ENCODE measurements around the gene DNM2.
"Not testable (repeated sequence)": the region's sequence is repeated elsewhere in the genome, so short reads cannot be mapped to it uniquely, and the experiment has no call there.

DNM2 gene

GRCh38 chr19:10839114-10840050 is 121.5 kb downstream of the DNM2 start:
- no peak for FAIRE-seq

DNA sequence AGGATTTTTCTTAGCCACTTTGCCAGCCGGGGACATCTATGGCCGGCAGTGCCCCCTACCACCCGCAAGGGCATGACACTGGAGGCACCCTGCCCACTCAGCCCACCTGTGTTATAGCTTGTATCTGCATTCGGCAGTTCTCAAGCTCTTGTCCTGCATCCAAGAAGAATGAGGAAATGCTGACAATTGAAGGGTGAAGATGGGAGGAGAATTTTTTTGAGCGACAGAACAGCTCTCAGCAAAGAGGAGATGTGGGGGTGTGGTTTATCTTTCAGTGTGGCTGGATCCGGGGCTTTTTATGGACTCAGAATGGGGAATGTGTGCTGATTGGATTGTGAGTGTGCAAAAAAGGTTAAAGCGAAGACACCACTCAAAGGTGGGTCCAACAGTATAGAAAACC is 124.9 kb downstream of the DNM2 start:
- no peak for FAIRE-seq

DNA sequence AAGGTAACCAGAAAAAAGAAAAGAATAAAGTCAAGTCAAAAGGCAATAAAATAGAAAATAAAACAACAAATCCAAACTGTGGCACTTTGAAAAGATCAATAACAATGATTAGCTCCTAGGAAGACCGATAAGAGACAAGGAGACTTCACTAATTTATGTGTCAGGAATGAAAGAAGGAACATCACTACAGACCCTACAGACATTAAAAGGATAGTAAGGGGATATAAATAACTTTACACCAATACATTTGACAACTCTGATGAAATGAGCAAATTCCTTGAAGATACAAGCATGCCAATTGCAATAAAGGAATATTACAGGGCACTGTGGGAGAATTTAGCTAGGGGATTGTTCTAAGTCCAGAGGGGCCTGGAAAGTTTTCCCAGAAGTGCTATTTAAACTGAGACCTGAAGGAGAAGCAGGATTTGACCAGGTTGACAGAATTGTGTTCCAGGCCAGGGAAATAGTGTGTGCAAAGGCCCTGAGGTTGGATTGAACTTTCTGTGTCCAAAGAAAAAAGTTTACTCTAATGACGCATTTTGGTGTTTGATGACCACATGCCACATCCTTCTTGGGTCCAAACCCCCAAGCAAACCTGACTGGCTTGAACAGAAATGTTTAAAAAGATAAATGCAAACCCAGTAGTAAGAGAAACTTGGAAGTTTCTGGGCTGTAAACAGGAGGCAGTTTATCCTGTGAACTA is 128.8 kb downstream of the DNM2 start:
- no peak for FAIRE-seq

DNA sequence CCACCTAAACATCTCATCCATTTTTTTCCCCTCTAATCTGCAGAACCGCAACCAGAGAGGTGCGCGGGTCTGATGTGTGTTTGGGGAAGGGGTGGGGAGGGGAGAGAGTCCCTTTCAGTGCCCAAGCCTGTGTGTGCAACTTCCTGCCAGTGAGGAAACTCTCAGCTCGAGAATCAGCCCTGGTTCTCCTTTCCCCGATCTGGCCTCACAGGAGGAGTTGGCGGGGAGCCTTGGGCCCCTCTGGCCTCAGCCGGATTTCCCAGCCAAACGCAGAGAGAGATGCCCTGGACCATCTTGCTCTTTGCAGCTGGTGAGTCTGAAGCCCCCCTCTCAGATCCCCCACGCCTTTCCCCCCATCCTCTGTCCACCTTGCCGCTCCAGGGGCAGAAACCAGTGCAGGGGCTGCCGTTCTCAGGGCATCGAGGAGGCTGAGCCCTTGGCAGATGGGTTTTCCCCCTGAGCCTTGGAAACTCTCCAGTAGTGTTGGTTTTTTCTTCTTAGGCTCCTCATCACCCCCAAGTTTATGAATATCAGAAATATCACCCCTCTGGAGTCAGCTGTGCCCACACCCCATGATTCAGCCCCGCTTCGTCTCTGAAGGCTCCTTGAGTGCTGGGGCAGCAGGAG is 130.5 kb downstream of the DNM2 start, which contains the start of gene C19orf38:
TSS of gene C19orf38 (plus strand) at position 186 of the 627 bp plus-strand sequence. CDS start at position 280, 94 bp downstream.
- FAIRE-seq = no peak

DNA sequence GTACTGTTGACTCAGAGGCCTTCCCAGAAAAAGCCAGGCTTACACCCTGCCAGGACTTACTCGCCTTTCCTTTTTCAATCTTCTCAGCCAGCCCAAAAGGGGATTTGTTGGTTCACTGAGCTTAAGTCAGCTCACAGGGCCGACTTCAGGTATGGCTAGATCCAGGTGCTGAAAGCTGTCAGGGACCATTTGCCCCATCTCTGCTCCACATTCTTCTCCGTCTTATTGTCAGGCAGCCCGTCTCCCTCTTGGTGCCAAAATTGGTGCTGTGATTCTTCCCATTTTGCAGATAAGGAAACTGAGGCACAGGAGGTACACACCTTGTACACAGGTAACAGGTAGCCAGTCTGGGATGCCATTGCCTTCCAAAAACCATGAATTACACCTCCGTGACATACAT is 132.8 kb downstream of the DNM2 start:
- FAIRE-seq = no peak

DNA sequence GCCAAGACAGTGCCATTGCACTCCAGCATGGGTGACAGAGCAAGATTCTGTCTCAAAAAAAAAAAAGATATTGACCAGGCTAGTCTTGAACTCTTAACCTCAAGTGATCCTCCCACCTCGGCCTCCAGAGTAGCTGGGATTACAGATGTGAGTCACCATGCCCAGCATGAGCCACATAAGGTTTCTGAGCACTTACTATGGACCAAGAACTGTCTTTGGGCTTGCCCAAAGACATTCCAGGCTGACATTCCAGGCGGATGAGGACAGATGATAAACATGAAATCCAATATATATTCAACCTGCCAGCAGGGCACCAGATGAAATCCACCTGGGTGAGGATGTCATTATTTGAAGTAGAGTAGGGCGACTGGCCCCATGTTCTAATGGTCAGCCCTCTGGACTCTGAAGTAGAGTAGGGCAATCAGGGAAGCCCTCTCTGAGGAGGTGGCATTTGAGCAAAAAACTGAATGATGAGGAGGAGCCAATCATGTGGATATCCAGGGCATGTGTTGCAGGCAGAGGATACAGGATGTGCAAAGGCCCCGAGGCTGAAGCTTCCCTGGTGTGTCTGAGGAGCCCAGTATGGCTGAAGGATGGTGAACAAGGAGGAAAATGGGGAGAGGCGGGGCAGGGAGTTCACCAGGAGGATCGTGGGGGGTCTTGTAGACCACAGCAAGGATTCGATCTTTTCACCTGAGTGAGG is 134.4 kb downstream of the DNM2 start:
- FAIRE-seq = no peak

DNA sequence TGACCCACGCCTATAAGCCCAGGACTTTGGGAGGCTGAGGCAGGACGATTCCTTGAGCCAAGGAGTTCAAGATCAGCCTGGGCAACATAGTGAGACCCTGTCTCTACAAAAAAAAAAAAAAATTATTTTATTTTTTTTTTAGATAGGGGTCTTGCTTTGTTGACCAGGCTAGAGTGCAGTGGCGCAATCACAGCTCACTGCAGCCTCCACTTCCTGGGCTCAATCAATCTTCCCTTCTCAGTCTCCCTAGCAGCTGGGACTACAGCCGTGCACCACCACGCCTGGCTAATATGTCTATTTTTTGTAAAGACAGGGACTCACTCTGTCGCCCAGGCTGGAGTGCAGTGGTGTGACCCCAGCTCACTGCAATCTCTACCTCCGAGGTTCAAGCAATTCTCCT is 135.1 kb downstream of the DNM2 start:
- FAIRE-seq = no peak

DNA sequence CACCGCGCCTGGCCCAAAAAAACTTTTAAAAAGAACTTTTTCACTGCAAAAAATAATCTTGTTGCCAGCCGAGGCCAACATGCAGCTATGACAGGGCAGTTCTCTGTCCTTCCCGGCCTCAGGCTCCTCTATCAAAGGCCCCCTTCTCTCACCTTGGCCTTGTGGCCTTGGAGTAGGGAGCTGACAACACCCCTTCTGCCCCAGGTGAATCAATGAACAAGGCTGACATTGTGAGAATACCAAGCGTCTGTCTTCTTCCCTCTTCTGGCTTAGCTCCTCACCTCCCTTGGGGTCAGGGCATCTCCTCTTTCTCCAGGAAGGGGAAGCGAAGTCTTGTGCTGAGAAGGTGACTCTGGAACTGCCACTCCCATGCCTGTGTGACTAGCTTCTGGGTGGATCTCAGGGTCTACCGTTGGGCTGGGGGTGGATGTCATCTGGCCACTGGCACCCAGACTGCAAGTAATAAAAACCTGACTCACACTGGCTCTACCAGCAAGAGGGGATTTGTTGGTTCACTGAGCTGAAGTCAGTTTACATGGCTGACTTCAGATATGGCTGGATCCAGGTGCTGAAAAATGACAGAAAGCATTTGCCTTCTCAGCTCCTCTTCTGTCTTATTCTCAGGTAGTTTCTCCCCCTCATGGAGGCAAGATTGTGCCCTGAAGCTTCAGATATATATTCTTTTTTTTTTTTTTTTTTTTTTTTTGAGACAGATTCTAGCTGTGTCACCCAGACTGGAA is 136.6 kb downstream of the DNM2 start:
- no peak for FAIRE-seq

- FAIRE-seq = no peak
Observed at GRCh38 chr19:10855879-10856522, 138.1 kb downstream of the DNM2 start.

GRCh38 chr19:10856899-10857298 is 139.0 kb downstream of the DNM2 start:
- FAIRE-seq = not testable (repeated sequence)

DNA sequence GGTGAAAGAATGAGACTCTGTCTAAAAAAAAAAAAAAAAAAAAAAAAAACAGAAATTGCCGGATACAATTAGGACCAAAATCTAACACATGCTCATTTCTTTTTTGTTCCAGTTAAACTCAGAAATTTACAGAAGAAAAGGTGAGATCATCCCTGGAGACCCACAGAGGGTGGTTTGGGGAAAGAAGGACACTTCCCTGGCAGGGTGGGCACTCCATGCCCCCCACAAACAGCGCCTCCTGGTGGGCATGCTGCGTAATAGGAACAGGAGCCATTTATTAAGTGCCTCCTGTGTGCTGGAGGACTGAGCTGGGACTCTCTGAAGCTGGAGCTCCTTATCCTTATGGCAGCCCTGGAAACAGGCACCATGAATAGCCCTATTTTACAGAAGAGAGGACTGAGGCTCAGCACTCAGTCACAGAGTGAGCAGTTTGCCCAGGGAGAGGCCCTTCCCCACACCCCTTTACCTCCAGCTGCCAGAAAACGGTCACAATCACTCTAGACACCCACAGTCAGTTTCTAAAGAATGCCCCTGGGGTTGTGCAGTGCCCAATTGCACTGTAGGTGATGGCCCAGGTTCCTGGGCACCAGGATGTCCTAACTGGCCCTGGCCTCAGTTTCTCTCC is 140.4 kb downstream of the DNM2 start:
- FAIRE-seq = no peak

- no peak for FAIRE-seq
Observed at GRCh38 chr19:10861103-10861651, 143.3 kb downstream of the DNM2 start.

- FAIRE-seq = no peak
Observed at GRCh38 chr19:10862561-10863106, 144.8 kb downstream of the DNM2 start.

GRCh38 chr19:10863107-10863717 is 145.3 kb downstream of the DNM2 start:
- FAIRE-seq = no peak

DNA sequence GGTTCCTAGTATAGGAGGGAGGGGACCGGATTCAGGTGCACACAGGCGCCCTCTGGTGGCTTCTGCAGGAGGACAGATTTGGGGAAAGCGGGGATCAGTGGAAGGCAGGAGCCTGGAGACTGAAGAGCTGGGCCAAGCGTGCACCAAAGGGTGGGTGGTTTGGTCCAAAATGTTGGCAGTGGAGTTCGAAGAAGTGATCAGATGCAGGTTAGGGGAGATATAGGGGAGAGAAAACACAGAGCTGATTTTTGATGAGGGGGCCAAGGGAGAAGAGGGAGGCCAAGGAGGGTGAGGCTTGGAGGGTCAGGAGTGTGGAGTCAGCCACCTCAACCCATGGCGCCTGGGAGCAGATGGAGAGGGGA is 146.6 kb downstream of the DNM2 start:
- FAIRE-seq = no peak

DNA sequence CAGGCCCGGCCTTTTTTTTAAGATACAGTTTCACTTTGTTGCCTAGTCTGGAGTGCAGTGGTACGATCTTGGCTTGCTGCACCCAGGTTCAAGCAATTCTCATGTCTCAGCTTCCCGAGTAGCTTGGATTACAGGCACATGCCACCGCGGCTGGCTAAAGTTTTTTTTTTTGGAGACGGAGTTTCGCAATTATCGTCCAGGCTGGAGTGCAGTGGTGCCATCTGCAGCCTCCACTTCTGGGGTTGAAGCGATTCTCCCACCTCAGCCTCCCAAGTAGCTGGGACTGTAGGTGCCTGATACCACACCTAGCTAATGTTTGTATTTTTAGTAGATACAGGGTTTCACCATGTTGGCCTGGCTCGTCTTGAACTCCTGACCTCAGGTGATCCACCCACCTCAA is 148.6 kb downstream of the DNM2 start:
- FAIRE-seq = no peak

- FAIRE-seq = no peak
Observed at GRCh38 chr19:10868872-10869547, 151.1 kb downstream of the DNM2 start.

DNA sequence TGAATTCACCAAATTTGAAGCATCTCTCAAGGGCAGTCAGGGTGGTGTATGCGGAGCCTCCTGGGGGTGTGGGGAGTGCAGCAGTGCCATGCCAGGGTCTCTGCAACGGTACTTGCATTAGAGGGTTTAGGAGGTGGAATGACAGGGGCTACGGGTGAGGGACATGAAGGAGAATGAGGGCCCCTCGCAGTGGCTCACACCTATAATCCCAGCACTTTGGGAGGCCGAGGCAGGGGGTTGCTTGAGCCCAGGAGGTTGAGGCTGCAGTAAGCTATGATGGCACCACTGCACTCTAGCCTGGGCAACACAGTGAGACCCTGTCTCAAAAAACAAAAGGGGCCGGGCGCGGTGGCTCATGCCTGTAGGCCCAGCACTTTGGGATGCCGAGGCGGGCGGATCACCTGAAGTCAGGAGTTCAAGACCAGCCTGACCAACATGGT is 152.0 kb downstream of the DNM2 start:
- not testable (repeated sequence) for FAIRE-seq

DNA sequence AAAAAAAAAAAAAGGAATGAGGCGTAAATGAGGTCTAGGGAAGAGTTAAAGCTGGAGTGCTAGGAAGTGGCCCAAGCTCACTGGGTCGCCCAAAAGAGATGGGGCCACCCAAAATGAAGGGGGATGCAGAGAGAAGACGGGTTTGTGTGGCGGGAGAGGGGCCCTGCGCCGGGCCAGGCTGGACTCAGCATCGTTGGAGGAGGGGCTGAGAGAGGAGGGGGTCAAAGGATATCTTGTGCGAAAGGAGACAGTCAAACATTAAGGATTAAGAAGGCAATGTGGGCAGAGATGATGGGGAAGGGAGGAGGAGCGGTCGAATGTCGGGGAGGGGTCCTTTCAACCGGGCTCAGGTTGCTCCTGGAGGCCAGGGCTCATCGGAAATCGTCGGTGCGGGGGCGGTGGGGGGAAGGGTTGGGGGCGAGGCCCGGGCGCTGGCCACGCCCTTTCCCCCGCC is 152.6 kb downstream of the DNM2 start:
- FAIRE-seq = no peak

Measured in A204.1 (cell line).